AG04449 (cell line): ENCODE data around the gene FNDC10.

ENCODE experiments used
- CTCF ChIA-PET: fragments of 350-600 bp; formaldehyde crosslinking; extraction: SDS; loops from one replicate; lab custom pipeline; 2021; ENCODE audit warnings: antibody characterized with exemption; lab: Yijun Ruan, JAX
- POLR2A ChIA-PET: fragments of 400-600, 350-600 bp; formaldehyde crosslinking; extraction: SDS; loops from one replicate; lab custom pipeline; 2020; ENCODE audit warnings: antibody characterized with exemption, inconsistent platforms; lab: Yijun Ruan, JAX
- DNase-seq: peaks from one replicate; pipeline ENCODE4 v3.0.0-alpha.2; 2010; ENCODE audit warnings: low read depth, low spot score
- H3K4me3 ChIP-seq: 2 replicates; pipeline ENCODE4 v1.5.1; 2011; ENCODE audit warnings: low read depth, mild to moderate bottlenecking, control low read depth, low read length
- CTCF ChIP-seq: IDR thresholded peaks from one replicate; pipeline ENCODE4 v1.5.1; 2011; ENCODE audit warnings: mild to moderate bottlenecking, moderate library complexity, low read length, control low read depth, inconsistent platforms; ENCODE audit not compliant: insufficient read depth; ENCODE audit errors: missing control alignments

The FNDC10 gene

GRCh38 chr1:1627829-1628753, 28.2 kb upstream of the FNDC10 start:
- CTCF ChIA-PET: no interaction called here
- POLR2A ChIA-PET: interaction anchor here (1.2 kb wide), 1 partner anchor 12 kb away, joined by 3 read pairs; no protein-coding TSS in a partner anchor
- DNase-seq: no peak
- TF ChIP-seq CTCF: no peak
- no peak overlapping the region for H3K4me3 ChIP-seq

GRCh38 chr1:1627261-1627828, 27.4 kb upstream of the FNDC10 start:
- H3K4me3 ChIP-seq: no peak overlapping the region
- CTCF ChIA-PET: no interaction called here
- POLR2A ChIA-PET: no interaction called here
- no peak for DNase-seq
- no peak for TF ChIP-seq CTCF

DNA sequence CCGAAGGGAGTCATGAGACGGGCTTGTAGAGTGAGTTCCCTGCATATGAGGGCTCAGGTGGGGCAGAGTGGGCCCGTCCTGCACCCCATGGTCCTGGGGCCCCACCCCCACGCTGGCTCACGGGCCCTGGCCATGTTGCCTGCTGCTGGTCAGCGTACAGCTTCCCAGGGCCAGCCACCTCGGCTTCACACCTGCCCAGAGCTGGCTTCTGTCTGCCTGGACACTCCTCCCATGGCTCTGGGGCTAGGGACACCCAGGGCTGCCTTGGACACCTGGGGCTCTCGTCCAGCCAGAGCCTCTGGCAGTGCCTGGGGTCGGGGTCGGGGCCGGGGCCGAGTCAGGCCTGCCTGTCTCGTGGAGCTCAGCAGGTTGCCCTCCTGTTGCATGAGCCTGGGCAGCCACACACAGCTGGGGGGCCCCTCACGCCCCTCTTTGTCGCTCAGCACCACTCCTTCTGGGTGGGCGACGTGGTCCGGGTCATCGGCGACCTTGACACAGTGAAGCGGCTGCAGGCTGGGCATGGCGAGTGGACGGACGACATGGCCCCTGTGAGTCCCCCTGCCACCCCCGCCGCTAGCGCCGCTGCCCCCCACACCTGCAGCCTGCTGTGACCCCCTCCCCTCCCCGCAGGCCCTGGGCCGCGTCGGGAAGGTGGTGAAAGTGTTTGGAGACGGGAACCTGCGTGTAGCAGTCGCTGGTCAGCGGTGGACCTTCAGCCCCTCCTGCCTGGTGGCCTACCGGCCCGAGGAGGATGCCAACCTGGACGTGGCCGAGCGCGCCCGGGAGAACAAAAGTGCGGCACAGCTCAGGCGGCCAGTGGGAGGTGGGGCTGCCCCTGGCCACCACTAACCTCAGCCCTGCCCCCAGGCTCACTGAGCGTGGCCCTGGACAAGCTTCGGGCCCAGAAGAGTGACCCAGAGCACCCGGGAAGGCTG, 26.5 kb upstream of the FNDC10 start:
- TF ChIP-seq CTCF: no peak
- no peak overlapping the region for H3K4me3 ChIP-seq
- CTCF ChIA-PET: no interaction called here
- POLR2A ChIA-PET: no interaction called here
- no peak for DNase-seq

- POLR2A ChIA-PET: no interaction called here
- TF ChIP-seq CTCF: no peak
- no peak for DNase-seq
- CTCF ChIA-PET: no interaction called here
- no peak overlapping the region for H3K4me3 ChIP-seq
Observed at GRCh38 chr1:1625824-1626206, 25.9 kb upstream of the FNDC10 start.

GRCh38 chr1:1625404-1625775, 25.5 kb upstream of the FNDC10 start:
- ChIA-PET POLR2A (no interaction called here), CTCF (no interaction called here)
- TF ChIP-seq CTCF: no peak

More at GRCh38 chr1:1625404-1625775, 25.5 kb upstream of the FNDC10 start:
- DNase-seq: no peak
- no peak overlapping the region for H3K4me3 ChIP-seq
